ENCODE results near the gene CYP2W1. TPM values are rescaled to one million over a fixed set of nuclear protein-coding genes. Genes with fewer than 3 reads are reported as not detected.
A peak's percentile ranks its signal among the peaks of the same experiment; 100 is the strongest.

Gene CYP2W1
- total and polyA plus RNA-seq, 8 donors, result 6.2 to 16.9 (median 9.0) TPM; not detected in 2

DNA sequence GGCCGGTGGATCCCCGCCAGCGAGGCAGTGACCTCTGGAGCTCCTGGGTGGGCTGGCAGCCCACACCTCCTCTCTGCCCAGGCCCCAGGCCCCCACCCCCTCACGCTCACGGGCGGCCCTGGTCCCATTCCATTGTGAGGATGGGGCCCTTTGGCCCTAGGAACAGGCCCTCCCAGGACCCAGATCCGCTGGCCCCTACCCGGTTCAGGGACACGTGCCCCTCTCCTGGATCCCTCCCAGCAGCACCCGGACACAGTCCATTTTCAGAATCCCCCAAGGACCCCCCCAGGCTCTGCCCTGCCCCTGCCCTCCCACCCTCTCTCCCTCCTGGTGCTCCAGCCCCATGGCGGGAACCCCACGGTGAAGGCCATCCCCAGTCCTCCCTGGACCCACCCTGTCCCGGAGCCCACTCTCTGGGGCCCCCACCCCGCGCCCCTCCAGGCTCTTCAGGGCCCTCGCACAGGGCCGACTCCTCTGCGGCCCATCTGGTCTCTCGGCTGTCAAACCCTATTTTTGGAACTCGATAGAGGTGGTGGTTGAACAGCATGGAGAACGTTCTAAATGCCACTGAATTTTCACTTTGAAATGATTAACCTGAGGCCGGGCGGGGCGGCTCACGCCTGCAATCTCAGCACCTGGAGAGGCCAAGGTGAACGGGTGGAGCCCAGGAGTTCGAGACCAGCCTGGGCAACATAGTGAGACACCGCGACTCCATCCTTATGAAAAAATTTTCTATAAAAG is 36.6 kb upstream of the CYP2W1 start:
- Histone ChIP-seq H3K27me3 (peaks cover 0 to 7% of the 10 kb centered on the region in 2 donors), H3K4me3 (peak overlapping the region in 1 of 2 donors; percentile 40), H3K9me3 (no peaks in the 10 kb centered on the region), H3K27ac (peak overlapping the region; percentile 22 to 61), H3K36me3 (no peaks in the 10 kb centered on the region), H3K4me1 (peaks cover 0 to 14% of the 10 kb centered on the region in 2 donors)
- TF ChIP-seq, protein P1, sequence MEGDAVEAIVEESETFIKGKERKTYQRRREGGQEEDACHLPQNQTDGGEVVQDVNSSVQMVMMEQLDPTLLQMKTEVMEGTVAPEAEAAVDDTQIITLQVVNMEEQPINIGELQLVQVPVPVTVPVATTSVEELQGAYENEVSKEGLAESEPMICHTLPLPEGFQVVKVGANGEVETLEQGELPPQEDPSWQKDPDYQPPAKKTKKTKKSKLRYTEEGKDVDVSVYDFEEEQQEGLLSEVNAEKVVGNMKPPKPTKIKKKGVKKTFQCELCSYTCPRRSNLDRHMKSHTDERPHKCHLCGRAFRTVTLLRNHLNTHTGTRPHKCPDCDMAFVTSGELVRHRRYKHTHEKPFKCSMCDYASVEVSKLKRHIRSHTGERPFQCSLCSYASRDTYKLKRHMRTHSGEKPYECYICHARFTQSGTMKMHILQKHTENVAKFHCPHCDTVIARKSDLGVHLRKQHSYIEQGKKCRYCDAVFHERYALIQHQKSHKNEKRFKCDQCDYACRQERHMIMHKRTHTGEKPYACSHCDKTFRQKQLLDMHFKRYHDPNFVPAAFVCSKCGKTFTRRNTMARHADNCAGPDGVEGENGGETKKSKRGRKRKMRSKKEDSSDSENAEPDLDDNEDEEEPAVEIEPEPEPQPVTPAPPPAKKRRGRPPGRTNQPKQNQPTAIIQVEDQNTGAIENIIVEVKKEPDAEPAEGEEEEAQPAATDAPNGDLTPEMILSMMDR (IDR thresholded peaks at IDR 0.05), result no peak
- intact Hi-C loops (cut with DNase I), result no loop called here
- DNase-seq (peak in 1 of 4 donors; percentile 52), ATAC-seq (no peak)

DNA sequence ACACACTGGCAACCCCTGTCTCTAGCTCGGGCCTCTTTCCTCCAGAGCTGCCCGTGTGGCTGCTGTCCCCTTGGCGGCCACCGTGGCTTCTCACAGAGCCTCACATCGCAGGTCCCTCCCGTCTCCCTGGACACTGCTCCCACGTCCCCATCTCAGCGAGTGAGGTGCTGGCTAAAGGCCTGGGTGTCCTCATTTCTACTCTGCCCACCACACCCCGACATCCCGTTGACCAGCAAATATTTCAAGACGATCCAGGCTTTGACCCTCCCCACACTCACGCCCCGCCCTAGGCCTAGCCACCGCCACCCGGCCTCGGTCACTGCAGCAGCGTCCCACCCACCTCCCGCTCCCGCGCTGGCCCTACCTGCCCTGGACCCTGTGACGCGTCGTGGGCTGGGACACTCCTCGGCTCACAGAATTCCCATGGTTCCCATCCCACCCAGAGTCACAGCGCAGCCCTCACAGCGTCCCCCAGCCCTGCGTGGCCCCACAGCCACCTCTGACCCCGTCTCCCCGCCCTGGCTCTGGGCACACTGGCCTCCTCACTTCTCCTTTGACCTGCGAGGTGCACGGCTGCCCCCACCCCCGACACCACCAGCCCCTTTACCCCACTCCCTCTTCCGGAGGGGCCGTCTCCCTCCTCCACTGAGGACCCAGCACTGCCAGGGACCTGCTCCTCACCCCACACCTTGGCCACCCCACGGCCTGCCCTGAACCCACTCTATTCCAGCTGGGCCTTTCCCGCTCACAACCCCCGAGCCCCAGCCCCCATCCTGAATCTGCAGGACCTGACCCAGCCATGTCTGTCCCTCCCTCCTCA is 35.4 kb upstream of the CYP2W1 start:
- TF ChIP-seq, protein P1 (IDR thresholded peaks at IDR 0.05), result no peak
- DNase-seq (peak in 1 of 4 donors; percentile 68), ATAC-seq (no peak)
- Histone ChIP-seq H3K27me3 (peaks cover 0 to 14% of the 10 kb centered on the region in 2 donors), H3K9me3 (no peaks in the 10 kb centered on the region), H3K4me3 (no peak overlapping the region), H3K4me1 (peaks cover 0 to 18% of the 10 kb centered on the region in 2 donors), H3K27ac (no peak overlapping the region), H3K36me3 (no peaks in the 10 kb centered on the region)
- intact Hi-C loops (cut with DNase I), result no loop called here

DNA sequence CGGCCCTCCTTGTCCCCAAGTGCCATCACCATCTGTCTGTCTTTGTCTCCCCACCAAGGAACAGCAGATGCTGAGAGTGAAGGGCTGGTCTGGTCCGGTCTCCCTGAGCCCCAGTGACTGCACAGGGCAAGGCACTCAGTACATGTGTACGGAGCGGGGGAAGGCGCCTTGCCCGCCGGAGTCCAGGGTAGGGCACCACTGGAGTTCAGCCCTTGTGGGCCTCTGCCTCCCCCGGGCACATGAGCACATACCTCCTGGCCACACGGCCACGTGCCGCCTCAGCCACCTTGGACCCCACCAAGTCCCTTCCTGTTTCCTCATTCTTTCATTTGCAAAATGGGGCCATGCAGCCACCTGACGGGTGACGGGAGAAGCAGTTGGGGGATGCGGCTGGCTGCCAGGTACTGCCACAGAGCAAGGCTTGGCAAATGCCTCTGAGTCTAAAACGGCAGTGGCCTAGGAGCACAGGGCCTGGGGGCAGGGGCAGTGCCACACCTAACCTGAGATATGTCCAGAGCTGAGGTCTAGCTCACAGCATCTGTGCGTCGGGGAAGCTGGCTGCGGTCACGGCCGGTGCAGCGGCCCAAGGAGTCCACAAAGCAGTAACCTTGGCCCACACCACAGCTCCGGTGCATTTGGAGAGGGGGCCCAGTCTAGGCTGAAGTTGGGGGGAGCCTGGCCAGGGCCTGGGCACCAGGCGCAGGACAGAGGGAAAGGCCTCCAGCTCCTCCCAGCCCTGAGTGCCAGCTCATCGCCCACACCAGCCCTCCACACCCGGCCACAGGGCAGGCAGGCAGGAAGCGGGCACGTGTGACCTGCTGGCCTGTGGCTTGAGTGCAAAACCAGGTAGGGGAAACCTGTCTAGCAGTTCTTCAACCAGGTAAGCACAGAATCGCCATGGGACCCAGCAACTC is 33.7 kb upstream of the CYP2W1 start:
- DNase-seq (peak in 1 of 4 donors; percentile 70), ATAC-seq (no peak)
- TF ChIP-seq, protein P1 (IDR thresholded peaks at IDR 0.05), result no peak

DNA sequence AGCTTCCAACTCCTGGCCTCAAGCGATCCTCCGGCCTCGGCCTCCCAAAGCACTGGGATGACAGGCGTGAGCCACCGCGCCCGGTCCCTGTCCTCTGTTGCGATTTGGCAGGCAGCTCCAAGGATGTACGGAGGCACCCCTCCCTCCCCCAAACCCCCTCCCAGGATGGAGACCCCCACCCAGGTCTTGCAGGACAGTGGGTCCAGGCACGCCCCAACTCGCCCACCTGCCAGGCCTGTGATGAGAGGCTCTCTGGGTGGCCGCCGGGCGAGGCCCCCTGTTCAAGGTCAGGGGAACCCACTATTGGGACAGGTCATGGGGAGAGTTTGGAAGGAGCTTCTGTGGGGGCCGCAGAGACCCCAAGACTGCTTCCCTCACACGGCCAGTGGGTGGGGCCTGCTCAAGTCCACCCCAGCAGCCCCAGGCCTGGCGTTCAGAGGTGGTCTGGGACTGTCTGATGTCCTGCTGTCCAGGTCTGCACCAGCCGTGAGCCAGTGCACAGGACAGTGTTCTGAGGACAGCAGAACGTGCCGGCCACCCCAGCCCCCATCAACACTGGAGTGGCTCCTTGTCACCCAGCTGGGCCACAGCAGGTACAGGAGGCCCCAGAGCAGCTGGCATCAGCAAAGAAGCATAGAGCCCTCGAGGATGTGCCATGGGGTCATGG is 31.0 kb upstream of the CYP2W1 start:
- intact Hi-C loops (cut with DNase I), result loop anchor here in 1 of 2 donors (5.0 kb wide), 1 partner anchor 40 kb away; no protein-coding TSS in a partner anchor
- peak in 1 of 4 donors; percentile 79 for DNase-seq
- no peak for ATAC-seq
- Histone ChIP-seq H3K36me3 (no peaks in the 10 kb centered on the region), H3K9me3 (no peaks in the 10 kb centered on the region), H3K27me3 (peaks cover 0 to 42% of the 10 kb centered on the region in 2 donors), H3K4me3 (no peak overlapping the region), H3K27ac (no peak overlapping the region), H3K4me1 (peaks cover 6 to 39% of the 10 kb centered on the region in 2 donors)
- TF ChIP-seq, protein P1 (IDR thresholded peaks at IDR 0.05), result no peak

More for the DNA sequence above, 33.7 kb upstream of the CYP2W1 start:
- Histone ChIP-seq H3K4me1 (peaks cover 6 to 31% of the 10 kb centered on the region in 2 donors), H3K36me3 (no peaks in the 10 kb centered on the region), H3K27me3 (peaks cover 0 to 28% of the 10 kb centered on the region in 2 donors), H3K27ac (no peak overlapping the region), H3K4me3 (no peak overlapping the region), H3K9me3 (no peaks in the 10 kb centered on the region)
- intact Hi-C loops (cut with DNase I), result no loop called here

Measured in left lung (tissue), 10 donors.